Breast epithelium (tissue), 4 donors: Measurements from ENCODE around the gene MACROD1. TPM values are rescaled to one million over a fixed set of nuclear protein-coding genes. Genes with fewer than 3 reads are reported as not detected.

ENCODE experiments used
- DNase-seq, 2 donors: peaks; one replicate each; pipeline ENCODE4 v3.0.0-alpha.2; 2019; ENCODE audit warnings: low spot score in 2 of 2
- H3K27ac ChIP-seq, 2 donors: fragments of 200-600 bp; sonication (generic) in 1 of 2; one replicate each; pipeline ENCODE4 v1.5.1; 2016 to 2019; ENCODE audit warnings: mild to moderate bottlenecking in 1 of 2
- H3K27me3 ChIP-seq, 2 donors: fragments of 200-600 bp; sonication (generic) in 1 of 2; one replicate each; pipeline versions ENCODE4 v1.5.1 to v1.6.0; 2017 to 2019; ENCODE audit warnings: control low read depth in 1 of 2, mild to moderate bottlenecking in 1 of 2
- H3K36me3 ChIP-seq: fragments of 200-600 bp; one replicate; pipeline ENCODE4 v1.5.1; 2019
- H3K4me1 ChIP-seq, 2 donors: fragments of 200-600 bp; sonication (generic); one replicate each; pipeline ENCODE4 v1.5.1; 2016 to 2019; ENCODE audit warnings: control low read depth in 1 of 2
- H3K4me3 ChIP-seq, 3 donors: fragments of 200-600 bp; sonication (generic); 1 replicate in 2 of 3; 2 replicates in 1 of 3; pipeline ENCODE4 v1.5.1; 2016 to 2019; ENCODE audit warnings: mild to moderate bottlenecking in 3 of 3, moderate library complexity in 2 of 3
- H3K9me3 ChIP-seq, 2 donors: fragments of 200-600 bp; sonication (generic) in 1 of 2; one replicate each; pipeline ENCODE4 v1.5.1; 2016 to 2019; ENCODE audit warnings: control low read depth in 1 of 2
- POLR2A ChIP-seq: fragments of 450-650 bp; IDR thresholded peaks from one replicate; pipeline ENCODE4 v1.6.1; 2016; ENCODE audit warnings: antibody characterized with exemption, mild to moderate bottlenecking, moderate library complexity
- POLR2AphosphoS5 ChIP-seq, 3 donors: sonication (generic); formaldehyde crosslinking; IDR thresholded peaks; one replicate each; pipeline ENCODE4 v1.6.1; 2017; ENCODE audit warnings: antibody characterized with exemption in 3 of 3
- intact Hi-C: fragments of 100-400 bp; cut with DNase I; formaldehyde crosslinking; loops from one replicate; pipeline ENCODE4 v1.15.1; 2023; ENCODE audit warnings: low total_unique reads
- total RNA-seq, 3 donors: library from RNA; depleted of rRNA; stranded (reverse); fragments of >200 nt; gene quantifications; one replicate each; pipeline ENCODE4 v1.1.0, GENCODE V29; 2016
- TF ChIP-seq, protein P1 (sequence below), 3 donors: fragments of 450-650 bp; IDR thresholded peaks; one replicate each; pipeline ENCODE4 v1.5.1; 2016 to 2017; ENCODE audit warnings: antibody characterized with exemption in 3 of 3, mild to moderate bottlenecking in 3 of 3, moderate library complexity in 3 of 3

Gene MACROD1
- total RNA-seq, 3 donors from 2014 or later, result 19.7 to 113 (median 40.3) TPM

DNA sequence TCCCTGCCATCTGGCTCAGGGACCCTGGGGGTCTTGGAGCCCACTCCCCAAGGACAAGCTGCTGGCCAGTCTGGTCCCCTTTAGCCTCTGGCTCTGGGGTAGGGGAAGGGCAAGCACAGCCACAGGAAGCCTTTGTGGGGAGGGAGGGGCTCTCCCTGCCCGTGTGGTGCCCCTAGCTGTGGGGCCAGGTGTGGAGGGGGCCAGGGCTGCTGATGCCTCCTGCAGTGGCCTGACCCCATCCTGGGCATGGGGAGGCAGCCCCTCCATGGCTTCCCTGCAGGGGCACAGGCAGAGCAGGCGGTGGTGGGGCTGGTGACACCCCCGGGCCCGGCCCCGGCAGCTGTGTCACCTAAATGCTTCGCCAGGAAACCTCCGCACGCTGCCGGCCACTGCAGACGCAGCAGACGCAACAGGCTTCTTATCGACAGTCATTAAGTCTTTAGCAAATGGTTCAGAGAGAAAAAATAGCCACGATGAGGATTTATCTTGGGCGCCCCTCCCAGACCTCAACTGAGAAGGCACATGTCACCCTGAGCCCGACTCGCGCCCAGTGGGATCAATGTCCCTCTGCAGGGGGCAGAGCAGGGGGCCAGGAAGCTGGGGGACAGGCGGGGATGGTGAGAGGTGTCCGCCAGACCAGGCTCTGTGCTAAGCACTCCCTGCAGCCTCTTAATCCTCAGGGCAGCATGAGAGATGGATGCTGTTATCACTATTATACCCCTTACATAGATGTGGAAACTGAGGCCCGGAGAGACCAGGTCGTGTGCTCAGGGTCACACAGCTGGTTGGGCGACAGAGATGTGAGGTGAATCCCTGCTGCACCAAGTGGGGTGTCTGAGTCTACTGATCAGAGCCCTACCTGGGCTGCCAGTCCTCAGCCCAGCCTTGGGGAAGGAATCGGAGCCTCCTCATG lies 96.3 kb downstream of the MACROD1 start:
- Histone ChIP-seq H3K4me1 (no peaks in the 10 kb centered on the region), H3K9me3 (no peaks in the 10 kb centered on the region), H3K27ac (no peak overlapping the region), H3K36me3 (no peaks in the 10 kb centered on the region), H3K4me3 (no peak overlapping the region), H3K27me3 (no peaks in the 10 kb centered on the region)
- DNase-seq, result no peak
- TF ChIP-seq POLR2A (no peak), POLR2AphosphoS5 (IDR thresholded peaks at IDR 0.05) (no peak)
- TF ChIP-seq, protein P1, sequence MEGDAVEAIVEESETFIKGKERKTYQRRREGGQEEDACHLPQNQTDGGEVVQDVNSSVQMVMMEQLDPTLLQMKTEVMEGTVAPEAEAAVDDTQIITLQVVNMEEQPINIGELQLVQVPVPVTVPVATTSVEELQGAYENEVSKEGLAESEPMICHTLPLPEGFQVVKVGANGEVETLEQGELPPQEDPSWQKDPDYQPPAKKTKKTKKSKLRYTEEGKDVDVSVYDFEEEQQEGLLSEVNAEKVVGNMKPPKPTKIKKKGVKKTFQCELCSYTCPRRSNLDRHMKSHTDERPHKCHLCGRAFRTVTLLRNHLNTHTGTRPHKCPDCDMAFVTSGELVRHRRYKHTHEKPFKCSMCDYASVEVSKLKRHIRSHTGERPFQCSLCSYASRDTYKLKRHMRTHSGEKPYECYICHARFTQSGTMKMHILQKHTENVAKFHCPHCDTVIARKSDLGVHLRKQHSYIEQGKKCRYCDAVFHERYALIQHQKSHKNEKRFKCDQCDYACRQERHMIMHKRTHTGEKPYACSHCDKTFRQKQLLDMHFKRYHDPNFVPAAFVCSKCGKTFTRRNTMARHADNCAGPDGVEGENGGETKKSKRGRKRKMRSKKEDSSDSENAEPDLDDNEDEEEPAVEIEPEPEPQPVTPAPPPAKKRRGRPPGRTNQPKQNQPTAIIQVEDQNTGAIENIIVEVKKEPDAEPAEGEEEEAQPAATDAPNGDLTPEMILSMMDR (IDR thresholded peaks at IDR 0.05), result no peak
- intact Hi-C loops, result no loop called here

DNA sequence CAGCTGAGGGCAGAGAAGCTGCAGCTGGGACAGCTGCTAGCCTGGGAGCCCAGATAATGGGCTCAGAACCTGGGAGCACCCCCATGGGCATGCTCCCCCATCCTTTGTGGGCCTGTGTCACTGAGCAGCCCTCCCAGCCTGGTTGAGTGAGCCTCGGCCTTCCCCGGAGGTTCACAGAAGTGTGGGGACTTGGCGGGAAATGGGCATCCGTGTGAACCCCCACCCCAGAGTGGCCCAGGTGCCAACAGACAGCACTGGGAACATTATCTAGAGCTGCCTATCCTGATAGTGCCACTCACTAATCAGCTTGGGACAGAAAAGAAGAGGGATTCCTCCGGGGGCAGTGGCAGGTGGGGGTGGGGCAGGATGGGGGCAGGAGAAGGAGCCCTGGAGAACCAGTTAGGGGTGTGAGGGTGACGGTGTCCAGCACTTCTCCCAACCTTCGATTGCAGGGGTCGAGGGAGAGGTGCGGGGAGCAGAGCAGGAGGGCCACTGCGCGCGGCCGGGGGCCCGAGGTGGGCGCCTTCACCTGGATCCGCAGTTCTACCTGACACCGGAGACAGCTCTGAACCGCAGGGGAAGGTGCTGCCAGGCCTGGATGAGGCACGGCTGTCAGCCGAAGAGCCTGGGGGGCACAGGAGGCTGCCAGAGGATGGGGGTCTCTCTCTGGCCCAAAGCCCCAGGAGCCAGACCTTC lies 97.1 kb downstream of the MACROD1 start:
- no peak overlapping the region for H3K27ac ChIP-seq
- H3K4me3 ChIP-seq, result no peak overlapping the region
- no peaks in the 10 kb centered on the region for H3K4me1 ChIP-seq
- no peaks in the 10 kb centered on the region for H3K36me3 ChIP-seq
- intact Hi-C loops, result no loop called here
- TF ChIP-seq POLR2A (no peak), POLR2AphosphoS5 (IDR thresholded peaks at IDR 0.05) (no peak)
- TF ChIP-seq, protein P1 (IDR thresholded peaks at IDR 0.05), result no peak
- no peaks in the 10 kb centered on the region for H3K27me3 ChIP-seq
- DNase-seq, result no peak
- H3K9me3 ChIP-seq, result no peaks in the 10 kb centered on the region

DNA sequence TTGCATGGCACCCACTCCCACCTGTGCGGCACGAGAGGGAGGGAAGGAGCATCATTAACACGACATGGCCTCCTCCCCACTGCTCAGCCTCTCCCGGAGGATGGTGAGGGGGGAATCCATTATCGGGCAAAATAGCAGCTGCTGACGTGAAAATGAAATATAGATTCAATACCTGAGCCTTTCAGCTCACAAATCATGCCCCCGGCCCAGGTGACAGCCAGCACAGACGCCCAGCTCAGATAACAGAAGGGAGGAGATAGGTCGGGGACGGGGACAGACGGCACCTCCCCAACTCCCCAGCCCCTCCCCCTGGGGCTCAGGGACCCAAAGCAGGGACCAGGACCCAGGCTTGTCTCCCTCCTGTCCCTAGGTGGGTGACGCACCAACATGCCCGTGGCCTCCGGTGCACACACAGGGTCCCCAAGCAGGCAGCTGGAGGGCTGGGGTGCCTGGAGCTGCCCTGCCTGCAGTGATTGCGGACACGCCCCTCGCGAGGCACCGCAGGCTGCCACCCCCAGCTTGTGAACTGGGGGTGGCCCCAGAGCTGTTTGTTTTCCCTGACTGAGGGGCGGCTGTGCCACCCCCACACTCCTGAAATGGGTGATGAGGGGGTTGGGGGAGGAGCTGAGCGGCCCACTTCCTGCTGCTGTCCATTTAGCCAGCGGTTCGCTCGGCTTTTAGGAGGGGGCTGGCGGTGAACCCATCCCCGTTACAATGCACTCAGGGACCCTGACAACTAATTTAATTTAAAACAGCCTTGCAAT lies 98.5 kb downstream of the MACROD1 start:
- no peaks in the 10 kb centered on the region for H3K9me3 ChIP-seq
- H3K27ac ChIP-seq, result no peak overlapping the region
- DNase-seq, result no peak
- no peak overlapping the region for H3K4me3 ChIP-seq
- intact Hi-C loops, result no loop called here
- H3K4me1 ChIP-seq, result no peaks in the 10 kb centered on the region
- TF ChIP-seq POLR2A (no peak), POLR2AphosphoS5 (IDR thresholded peaks at IDR 0.05) (no peak)
- TF ChIP-seq, protein P1 (IDR thresholded peaks at IDR 0.05), result no peak
- H3K36me3 ChIP-seq, result no peaks in the 10 kb centered on the region
- H3K27me3 ChIP-seq, result no peaks in the 10 kb centered on the region

DNA sequence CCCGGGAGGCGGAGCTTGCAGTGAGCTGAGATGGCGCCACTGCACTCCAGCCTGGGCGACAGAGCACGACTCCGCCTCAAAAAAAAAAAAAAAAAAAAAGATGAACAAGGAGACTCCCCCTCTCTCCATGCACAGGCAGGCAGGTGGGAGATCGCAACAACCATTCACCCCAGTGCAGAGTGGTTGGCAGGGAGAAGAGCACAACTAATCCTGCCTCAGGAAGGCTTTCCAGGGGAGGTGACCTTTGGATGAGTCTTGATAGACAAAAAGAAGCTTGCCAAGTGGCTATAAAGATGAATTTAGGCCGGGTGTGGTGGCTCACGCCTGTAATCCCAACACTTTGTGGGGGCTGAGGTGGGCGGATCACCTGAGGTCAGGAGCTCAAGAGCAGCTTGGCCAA lies 100.2 kb downstream of the MACROD1 start:
- Histone ChIP-seq H3K27me3 (no peaks in the 10 kb centered on the region), H3K27ac (no peak overlapping the region), H3K9me3 (no peaks in the 10 kb centered on the region), H3K36me3 (no peaks in the 10 kb centered on the region), H3K4me3 (no peak overlapping the region), H3K4me1 (no peaks in the 10 kb centered on the region)
- intact Hi-C loops, result no loop called here
- DNase-seq, result no peak
- TF ChIP-seq, protein P1 (IDR thresholded peaks at IDR 0.05), result no peak
- TF ChIP-seq POLR2A (no peak), POLR2AphosphoS5 (IDR thresholded peaks at IDR 0.05) (no peak)
